Testis (tissue), 2 donors: Measurements from ENCODE around the gene CADM1.

ENCODE experiments used
- CTCF ChIP-seq, 3 experiments: fragments of 450-650 bp in 2 of 3; fragments of 200-600 bp in 1 of 3; sonication (generic) in 1 of 3; IDR thresholded peaks; one replicate each; pipeline ENCODE4 v1.5.1; 2016 to 2019; ENCODE audit warnings: antibody characterized with exemption in 3 of 3, mild to moderate bottlenecking in 2 of 3, moderate library complexity in 1 of 3
- POLR2A ChIP-seq: fragments of 450-650 bp; IDR thresholded peaks from one replicate; pipeline ENCODE4 v1.6.1; 2017; ENCODE audit warnings: antibody characterized with exemption, mild to moderate bottlenecking, moderate library complexity

DNA sequence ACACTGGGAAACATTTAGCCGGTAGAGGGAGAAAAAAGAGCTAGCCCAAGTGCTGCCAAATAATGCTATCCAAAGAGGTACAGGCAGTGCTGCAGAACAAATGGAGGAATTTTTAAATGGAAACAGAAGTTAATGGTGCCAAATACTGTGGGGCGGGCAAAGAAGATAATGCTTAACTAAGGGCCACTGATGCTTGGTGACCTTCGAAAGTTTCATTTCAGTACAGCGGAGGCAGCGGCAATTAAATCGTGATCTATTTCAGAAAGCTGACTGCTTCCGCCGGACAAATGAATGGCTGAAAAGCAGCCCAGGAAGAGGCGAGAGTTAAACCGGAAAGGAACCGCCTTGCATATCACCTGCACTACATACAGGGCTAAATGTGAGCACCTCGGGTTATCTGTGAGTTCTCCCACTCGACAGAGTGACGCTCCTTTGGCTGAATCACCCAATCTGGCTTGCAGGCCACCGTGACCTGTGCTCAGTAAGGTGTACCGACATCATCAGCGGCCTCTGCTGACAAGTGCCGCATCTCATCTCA lies 42.1 kb downstream of the CADM1 start:
- TF ChIP-seq CTCF (IDR thresholded peaks at IDR 0.05) (no peak), POLR2A (no peak)
